AG04449 (cell line): ENCODE measurements around the gene CCDC187.

Experiments
- CTCF ChIA-PET: fragments of 350-600 bp; formaldehyde crosslinking; extraction: SDS; loops from one replicate; lab custom pipeline; 2021; ENCODE audit warnings: antibody characterized with exemption; lab: Yijun Ruan, JAX
- POLR2A ChIA-PET: fragments of 400-600, 350-600 bp; formaldehyde crosslinking; extraction: SDS; loops from one replicate; lab custom pipeline; 2020; ENCODE audit warnings: antibody characterized with exemption, inconsistent platforms; lab: Yijun Ruan, JAX
- DNase-seq: peaks from one replicate; pipeline ENCODE4 v3.0.0-alpha.2; 2010; ENCODE audit warnings: low read depth, low spot score
- H3K4me3 ChIP-seq: 2 replicates; pipeline ENCODE4 v1.5.1; 2011; ENCODE audit warnings: low read depth, mild to moderate bottlenecking, control low read depth, low read length
- CTCF ChIP-seq: IDR thresholded peaks from one replicate; pipeline ENCODE4 v1.5.1; 2011; ENCODE audit warnings: mild to moderate bottlenecking, moderate library complexity, low read length, control low read depth, inconsistent platforms; ENCODE audit not compliant: insufficient read depth; ENCODE audit errors: missing control alignments

The CCDC187 gene

GRCh38 chr9:136309806-136310220 is 5.9 kb upstream of the CCDC187 start:
- no peak for DNase-seq
- POLR2A ChIA-PET, result no interaction called here
- H3K4me3 ChIP-seq, result no peak overlapping the region
- no peak for TF ChIP-seq CTCF
- CTCF ChIA-PET, result interaction anchor here (4.3 to 6.0 kb wide), 2 partner anchors 15 to 90 kb away, joined by 70 to 142 read pairs; partner anchors contain the start of gene SNAPC4

- DNase-seq, result no peak
- ChIA-PET POLR2A (no interaction called here), CTCF (no interaction called here)
- H3K4me3 ChIP-seq, result no peak overlapping the region
- TF ChIP-seq CTCF, result no peak
Measured at GRCh38 chr9:136309101-136309801, 5.4 kb upstream of the CCDC187 start.

GRCh38 chr9:136308702-136309053 is 4.8 kb upstream of the CCDC187 start:
- ChIA-PET POLR2A (no interaction called here), CTCF (no interaction called here)
- no peak overlapping the region for H3K4me3 ChIP-seq
- DNase-seq, result no peak
- TF ChIP-seq CTCF, result no peak

GRCh38 chr9:136308006-136308701 is 4.3 kb upstream of the CCDC187 start:
- DNase-seq, result no peak
- H3K4me3 ChIP-seq, result no peak overlapping the region
- ChIA-PET CTCF (no interaction called here), POLR2A (no interaction called here)
- TF ChIP-seq CTCF, result no peak

GRCh38 chr9:136307215-136307750 is 3.4 kb upstream of the CCDC187 start:
- DNase-seq, result no peak
- CTCF ChIA-PET, result no interaction called here
- no peak for TF ChIP-seq CTCF
- POLR2A ChIA-PET, result interaction anchor here (0.7 kb wide), 1 partner anchor 152 kb away, joined by 3 read pairs; no protein-coding TSS in a partner anchor
- H3K4me3 ChIP-seq, result no peak overlapping the region
